Measurements from ENCODE around the gene CATSPERD. TPM values are rescaled to one million over a fixed set of nuclear protein-coding genes. Genes with fewer than 3 reads are reported as not detected.
A peak's percentile ranks its signal among the peaks of the same experiment; 100 is the strongest.

CATSPERD gene
- total RNA-seq, 6 experiments from 2014 or later = not detected

DNA sequence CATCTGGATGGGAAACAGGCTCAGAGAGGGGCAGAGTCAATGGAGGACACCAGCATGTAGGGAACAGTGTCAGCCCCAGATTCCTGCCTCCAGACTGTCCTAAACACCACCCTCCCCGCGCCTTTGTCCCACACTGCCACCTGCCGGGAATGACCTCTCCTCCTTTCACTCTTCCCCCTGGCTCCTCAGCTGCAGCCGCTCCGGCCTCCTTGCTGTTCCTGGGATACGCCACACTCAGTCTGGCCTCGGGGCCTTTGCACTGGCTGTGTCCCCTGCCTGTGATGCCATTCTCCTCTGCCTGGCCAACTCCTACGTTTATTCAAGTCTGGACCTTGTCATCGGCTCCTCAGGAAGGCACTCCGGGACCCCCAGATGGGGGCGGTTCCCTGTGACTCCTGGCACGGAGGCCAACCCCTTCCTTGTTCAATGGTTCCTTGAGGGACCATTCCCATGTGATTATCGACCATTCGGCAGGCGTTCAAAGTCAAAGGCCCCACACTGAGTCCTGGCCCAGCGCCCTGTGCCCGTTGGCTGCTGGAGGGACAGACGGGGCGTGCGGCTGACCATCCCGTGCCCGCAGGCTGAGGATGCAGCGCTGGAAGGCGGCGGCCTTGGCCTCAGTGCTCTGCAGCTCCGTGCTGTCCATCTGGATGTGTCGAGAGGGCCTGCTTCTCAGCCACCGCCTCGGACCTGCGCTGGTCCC is 103.3 kb downstream of the CATSPERD start:
- no peak for DNase-seq
- Mint-ChIP-seq H3K36me3 (ENCODE audit: low read depth) (peaks cover 4% of the 10 kb centered on the region; the same call in 1 of the 2 replicates), H3K4me1 (ENCODE audit: low read depth) (no peaks in the 10 kb centered on the region), H3K27me3 (ENCODE audit: insufficient read depth) (peaks cover 23% of the 10 kb centered on the region), H3K9me3 (no peaks in the 10 kb centered on the region), H3K4me3 (no peak overlapping the region), H3K27ac (no peak overlapping the region)
- TF ChIP-seq, protein P1, sequence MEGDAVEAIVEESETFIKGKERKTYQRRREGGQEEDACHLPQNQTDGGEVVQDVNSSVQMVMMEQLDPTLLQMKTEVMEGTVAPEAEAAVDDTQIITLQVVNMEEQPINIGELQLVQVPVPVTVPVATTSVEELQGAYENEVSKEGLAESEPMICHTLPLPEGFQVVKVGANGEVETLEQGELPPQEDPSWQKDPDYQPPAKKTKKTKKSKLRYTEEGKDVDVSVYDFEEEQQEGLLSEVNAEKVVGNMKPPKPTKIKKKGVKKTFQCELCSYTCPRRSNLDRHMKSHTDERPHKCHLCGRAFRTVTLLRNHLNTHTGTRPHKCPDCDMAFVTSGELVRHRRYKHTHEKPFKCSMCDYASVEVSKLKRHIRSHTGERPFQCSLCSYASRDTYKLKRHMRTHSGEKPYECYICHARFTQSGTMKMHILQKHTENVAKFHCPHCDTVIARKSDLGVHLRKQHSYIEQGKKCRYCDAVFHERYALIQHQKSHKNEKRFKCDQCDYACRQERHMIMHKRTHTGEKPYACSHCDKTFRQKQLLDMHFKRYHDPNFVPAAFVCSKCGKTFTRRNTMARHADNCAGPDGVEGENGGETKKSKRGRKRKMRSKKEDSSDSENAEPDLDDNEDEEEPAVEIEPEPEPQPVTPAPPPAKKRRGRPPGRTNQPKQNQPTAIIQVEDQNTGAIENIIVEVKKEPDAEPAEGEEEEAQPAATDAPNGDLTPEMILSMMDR (IDR thresholded peaks at IDR 0.05) = peak; percentile 51; the same call in 1 of the 2 replicates

DNA sequence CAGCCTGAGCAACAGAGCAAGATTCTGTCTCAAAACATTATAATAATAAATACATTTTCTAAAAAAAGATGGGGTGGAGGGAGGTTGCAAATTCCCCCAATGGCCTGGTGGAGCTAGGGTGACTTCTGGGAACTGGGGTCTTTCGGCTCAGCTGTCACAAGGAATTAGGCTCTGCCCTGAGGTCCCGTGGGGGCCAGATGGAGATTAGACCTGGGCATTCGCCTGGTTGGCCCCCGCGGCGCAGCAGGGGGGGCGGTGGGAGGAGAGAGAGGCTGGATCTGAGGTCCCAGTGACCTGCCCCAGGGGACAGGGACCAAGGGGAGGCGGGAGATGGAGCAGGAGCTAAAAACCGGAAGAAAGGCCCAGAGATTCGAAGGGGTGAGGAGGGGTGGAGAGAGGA is 104.3 kb downstream of the CATSPERD start:
- Mint-ChIP-seq H3K36me3 (ENCODE audit: low read depth) (peaks cover 4% of the 10 kb centered on the region; the same call in 1 of the 2 replicates), H3K27ac (no peak overlapping the region), H3K9me3 (no peaks in the 10 kb centered on the region), H3K4me1 (ENCODE audit: low read depth) (no peaks in the 10 kb centered on the region), H3K27me3 (ENCODE audit: insufficient read depth) (peaks cover 28% of the 10 kb centered on the region), H3K4me3 (no peak overlapping the region)
- TF ChIP-seq, protein P1 (IDR thresholded peaks at IDR 0.05) = no peak
- DNase-seq = no peak

DNA sequence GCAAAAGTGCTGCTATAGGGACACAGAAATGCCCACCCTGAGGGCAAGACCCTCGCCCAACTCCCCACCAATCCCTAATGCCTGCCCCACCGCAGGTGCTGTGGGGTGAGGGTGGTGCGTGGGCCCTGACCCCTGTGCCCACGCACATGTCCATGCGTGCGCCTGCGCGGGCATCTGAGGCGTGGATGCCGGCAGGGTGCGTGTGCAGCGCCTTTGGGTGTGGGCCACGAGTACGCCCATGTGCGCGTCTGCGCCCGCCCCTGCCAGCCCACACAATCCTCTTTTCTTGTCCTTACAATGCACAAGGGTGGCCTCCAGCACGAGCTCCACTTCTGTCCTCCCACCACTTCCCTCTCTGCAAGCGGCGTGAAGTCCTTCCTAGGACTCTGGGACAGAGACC is 104.7 kb downstream of the CATSPERD start:
- no peak overlapping the region for H3K27ac Mint-ChIP-seq
- no peaks in the 10 kb centered on the region for H3K9me3 Mint-ChIP-seq
- H3K4me1 Mint-ChIP-seq (ENCODE audit: low read depth) = no peaks in the 10 kb centered on the region
- no peak for DNase-seq
- H3K27me3 Mint-ChIP-seq (ENCODE audit: insufficient read depth) = peaks cover 32% of the 10 kb centered on the region
- peaks cover 4% of the 10 kb centered on the region; the same call in 1 of the 2 replicates for H3K36me3 Mint-ChIP-seq (ENCODE audit: low read depth)
- no peak overlapping the region for H3K4me3 Mint-ChIP-seq
- TF ChIP-seq, protein P1 (IDR thresholded peaks at IDR 0.05) = no peak

DNA sequence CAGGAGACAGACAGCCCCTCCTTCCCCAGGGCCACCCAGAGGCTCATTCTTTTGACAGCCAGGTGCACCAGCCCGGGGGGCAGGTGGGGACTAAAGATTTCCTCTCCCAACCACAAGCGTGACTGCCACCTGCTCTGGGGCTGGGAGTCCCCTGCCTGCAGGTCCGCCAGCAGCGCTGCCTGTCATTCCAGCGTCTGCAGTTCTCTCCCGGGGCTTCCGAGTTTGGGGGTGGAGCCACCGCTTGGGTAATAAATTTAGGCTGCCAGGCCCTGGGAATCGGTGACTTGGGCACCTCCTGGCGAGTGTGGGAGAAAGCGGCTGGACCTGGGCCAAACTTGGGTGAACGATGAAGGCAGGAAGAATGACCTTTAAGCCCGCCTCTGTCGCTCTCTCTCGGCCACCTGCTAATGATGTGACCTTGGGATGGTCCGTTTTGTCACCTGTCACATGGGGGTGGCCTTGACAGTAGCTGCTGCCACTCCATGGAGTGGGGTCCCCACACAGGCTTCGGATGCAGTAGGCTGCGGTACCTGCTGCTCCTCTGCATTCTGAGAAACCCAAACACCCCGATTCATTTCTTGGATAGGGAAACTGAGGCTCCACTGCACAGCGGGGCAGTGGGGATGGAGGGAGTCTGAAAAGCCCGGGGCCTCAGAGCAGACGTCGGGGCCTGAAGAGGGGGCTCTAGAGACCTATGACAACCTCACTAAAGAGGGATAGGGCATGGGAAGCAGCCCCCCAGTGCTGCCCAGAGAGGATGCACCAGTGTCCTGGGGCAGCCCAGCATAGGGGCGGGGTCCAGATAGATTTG is 106.3 kb downstream of the CATSPERD start:
- Mint-ChIP-seq H3K27me3 (ENCODE audit: insufficient read depth) (peaks cover 30% of the 10 kb centered on the region), H3K27ac (no peak overlapping the region), H3K4me1 (ENCODE audit: low read depth) (no peaks in the 10 kb centered on the region), H3K4me3 (peak overlapping the region; percentile 21; the same call in 1 of the 2 replicates), H3K36me3 (ENCODE audit: low read depth) (peaks cover 4% of the 10 kb centered on the region; the same call in 1 of the 2 replicates), H3K9me3 (no peaks in the 10 kb centered on the region)
- TF ChIP-seq, protein P1 (IDR thresholded peaks at IDR 0.05) = no peak
- DNase-seq = no peak

DNA sequence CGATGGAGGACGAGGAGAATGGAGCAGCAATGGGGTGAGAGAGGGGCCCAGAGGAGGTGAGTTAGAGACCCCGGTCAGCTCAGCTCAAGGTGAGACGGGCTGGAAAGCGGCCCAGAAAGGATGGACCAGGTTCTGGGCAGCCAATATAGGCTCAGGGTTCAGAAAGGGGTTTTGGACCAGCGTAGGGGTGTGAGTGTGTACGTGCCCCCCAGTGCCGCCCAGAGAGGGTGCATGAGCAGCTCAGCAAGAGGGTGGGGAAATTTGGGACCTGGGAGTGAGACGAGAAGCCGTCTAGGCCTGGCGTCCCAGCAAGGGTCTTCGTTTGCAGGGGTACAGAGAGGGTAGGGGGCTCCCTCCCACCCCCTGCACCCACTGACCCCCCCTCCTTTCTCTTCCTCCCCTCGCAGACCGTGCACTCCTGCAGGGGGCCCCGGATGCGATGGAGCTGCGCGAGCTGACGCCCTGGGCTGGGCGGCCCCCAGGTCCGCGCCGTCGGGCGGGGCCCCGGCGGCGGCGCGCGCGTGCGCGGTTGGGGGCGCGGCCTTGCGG is 107.0 kb downstream of the CATSPERD start:
- H3K36me3 Mint-ChIP-seq (ENCODE audit: low read depth) = peaks cover 4% of the 10 kb centered on the region; the same call in 1 of the 2 replicates

More for the DNA sequence above, 107.0 kb downstream of the CATSPERD start:
- Mint-ChIP-seq H3K9me3 (no peaks in the 10 kb centered on the region), H3K27ac (no peak overlapping the region), H3K4me1 (ENCODE audit: low read depth) (no peaks in the 10 kb centered on the region), H3K27me3 (ENCODE audit: insufficient read depth) (peaks cover 30% of the 10 kb centered on the region), H3K4me3 (peak overlapping the region; percentile 21; the same call in 1 of the 2 replicates)
- TF ChIP-seq, protein P1 (IDR thresholded peaks at IDR 0.05) = no peak
- no peak for DNase-seq
